PC-9 (cell line): ENCODE measurements around the gene CHST11.

ENCODE experiments used
- CTCF ChIP-seq: fragments of 200-600 bp; sonication (generic); conservative IDR thresholded peaks from 2 replicates; pipeline ENCODE4 v1.6.1; 2017; ENCODE audit warnings: mixed run types, antibody characterized with exemption, mild to moderate bottlenecking, moderate library complexity
- EZH2 ChIP-seq: fragments of 200-600 bp; sonication (generic); IDR thresholded peaks from 2 replicates; pipeline ENCODE4 v1.8.0; 2017; ENCODE audit warnings: antibody characterized with exemption, low read depth

GRCh38 chr12:104459368-104459909, 2.7 kb downstream of the CHST11 start:
- TF ChIP-seq CTCF (no peak), EZH2 (no peak)
